ENCODE data around the gene MBOAT1.

DNA sequence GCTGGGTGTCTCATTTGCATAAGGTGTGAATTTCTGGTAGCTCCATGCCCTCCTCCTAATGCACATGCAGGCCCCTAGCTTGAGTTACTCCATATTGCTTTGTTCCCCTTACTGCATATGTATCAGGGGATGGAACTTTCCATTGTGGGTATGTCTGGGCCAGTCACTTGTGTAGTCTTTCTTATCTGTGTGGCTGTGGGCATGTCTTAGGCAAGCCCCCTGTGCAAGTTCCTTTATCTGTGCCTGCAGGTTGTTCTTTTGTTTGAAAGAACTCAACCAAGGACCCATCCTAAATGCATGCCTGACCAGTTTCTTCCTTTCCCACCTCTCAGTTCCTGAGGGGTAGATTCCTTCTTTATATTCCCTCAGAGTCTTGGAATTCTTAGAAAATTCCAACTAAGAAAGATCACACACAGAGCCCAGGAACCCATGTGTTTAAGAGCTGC, 23.6 kb downstream of the MBOAT1 start:
- TF ChIP-seq, protein P1, sequence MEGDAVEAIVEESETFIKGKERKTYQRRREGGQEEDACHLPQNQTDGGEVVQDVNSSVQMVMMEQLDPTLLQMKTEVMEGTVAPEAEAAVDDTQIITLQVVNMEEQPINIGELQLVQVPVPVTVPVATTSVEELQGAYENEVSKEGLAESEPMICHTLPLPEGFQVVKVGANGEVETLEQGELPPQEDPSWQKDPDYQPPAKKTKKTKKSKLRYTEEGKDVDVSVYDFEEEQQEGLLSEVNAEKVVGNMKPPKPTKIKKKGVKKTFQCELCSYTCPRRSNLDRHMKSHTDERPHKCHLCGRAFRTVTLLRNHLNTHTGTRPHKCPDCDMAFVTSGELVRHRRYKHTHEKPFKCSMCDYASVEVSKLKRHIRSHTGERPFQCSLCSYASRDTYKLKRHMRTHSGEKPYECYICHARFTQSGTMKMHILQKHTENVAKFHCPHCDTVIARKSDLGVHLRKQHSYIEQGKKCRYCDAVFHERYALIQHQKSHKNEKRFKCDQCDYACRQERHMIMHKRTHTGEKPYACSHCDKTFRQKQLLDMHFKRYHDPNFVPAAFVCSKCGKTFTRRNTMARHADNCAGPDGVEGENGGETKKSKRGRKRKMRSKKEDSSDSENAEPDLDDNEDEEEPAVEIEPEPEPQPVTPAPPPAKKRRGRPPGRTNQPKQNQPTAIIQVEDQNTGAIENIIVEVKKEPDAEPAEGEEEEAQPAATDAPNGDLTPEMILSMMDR (conservative IDR thresholded peaks at IDR 0.05; ENCODE audit: low read depth, low read length) = no peak
- TF ChIP-seq EZH2 (IDR thresholded peaks at IDR 0.05; ENCODE audit: borderline replicate concordance, low read depth, low read length, poor library complexity, severe bottlenecking) = no peak

All from A673 (cell line).